ELF-1 (cell line): ENCODE data around the gene TMCO6.
A peak's percentile ranks its signal among the peaks of the same experiment; 100 is the strongest.

Source experiments
- DNase-seq: peaks from one replicate; pipeline ENCODE4 v3.0.0-alpha.2; 2016; ENCODE audit warnings: low read depth, low spot score

Gene TMCO6

DNA sequence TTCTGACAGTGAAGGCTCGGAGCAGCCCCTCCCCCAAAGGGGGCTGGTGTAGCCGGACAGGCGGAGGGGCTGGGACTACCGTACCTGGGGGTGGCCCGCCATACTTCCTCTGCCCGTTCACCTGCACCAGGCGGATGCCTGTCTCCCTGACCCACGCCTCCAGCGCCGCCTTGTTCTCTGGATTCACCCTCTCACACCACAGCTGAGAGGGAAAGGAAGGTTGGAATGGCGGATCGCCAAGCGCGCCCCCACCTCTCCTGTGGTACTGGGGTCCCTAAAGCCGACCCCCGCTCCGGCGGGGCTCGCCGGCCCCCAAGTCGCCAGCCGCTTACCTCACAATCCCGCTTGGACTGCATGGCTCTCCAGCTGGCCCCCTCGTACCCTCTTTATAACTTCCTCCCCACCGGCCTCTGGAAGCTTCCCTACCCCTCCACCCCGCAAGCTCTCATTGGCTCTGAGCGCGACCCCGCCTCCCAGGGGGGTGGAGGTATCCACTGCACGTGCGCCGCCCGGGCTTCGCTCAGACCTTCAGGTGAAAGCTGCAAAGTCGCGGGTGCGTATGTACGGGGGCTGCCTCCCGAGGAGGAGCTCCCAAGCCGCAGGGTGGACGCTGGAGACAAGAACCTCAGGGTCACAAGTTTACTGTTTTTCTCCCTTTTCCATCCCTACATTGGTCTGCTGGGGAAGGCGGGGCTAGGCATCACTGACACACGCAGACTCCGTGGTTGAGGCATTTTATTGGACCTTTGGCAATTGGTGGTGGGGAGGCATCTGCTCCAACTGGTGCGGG is 34.1 kb downstream of the TMCO6 start, which contains the start of gene DND1:
TSS of gene DND1 (minus strand) at position 390 of the 790 bp plus-strand sequence. CDS start at position 356, 34 bp downstream.
- DNase-seq = no peak

DNA sequence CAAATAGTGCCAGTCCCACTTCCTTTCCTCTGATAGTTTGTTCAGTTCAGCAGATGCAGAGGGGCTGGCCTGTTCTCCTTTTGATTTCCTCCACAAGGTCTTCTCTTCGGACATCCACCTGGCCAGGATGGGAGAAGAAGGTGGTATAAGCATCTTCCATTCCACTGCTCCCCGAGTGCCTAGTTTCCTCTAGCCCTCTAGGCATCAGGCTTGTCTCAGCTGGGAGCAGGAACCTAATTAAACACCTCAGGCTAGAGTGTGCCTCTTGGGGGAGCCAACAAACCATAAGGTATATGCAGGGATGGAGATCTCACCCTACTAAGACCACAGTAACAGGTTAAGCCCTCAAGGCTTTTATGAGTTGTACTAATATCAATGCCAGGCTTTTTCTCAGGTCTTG is 35.0 kb downstream of the TMCO6 start:
- DNase-seq = no peak

DNA sequence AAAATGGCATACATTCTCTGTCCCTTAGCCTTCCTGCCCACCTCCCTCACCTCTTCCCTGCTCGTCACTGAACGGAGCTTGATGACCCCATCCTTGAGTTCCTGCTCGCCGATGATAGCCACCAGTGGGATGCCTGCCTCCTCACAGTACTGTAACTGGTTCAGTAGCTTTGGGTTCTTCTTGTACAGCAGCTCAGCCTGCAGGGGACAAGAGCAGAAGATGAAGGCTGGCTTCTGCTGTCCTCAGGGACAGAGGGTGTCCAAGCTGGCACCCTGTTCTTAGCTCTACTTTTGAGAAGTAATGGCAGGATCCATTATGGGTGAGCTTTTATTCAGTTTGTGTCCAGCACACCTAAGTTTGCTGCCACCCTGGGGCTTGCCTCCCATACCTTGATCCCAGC is 35.4 kb downstream of the TMCO6 start:
- DNase-seq = no peak

DNA sequence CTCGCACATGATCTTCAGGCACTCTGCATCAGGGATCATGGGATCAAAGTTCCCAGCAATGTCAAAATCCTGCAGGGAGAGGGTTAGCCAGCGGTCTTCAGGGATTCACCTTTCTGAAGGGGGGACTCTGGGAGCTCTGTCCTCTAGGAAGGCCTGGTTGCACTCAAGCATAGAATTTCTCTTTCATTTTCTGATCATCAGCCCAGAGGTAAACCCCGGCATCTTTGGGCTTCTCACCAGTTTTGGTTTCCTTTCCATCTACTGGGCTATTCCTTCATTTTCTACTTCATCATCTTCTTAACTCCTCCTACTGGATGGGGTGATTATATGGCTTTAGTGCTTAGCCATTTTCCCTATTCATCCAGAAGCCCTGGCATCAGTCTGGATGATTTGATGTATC is 38.7 kb downstream of the TMCO6 start:
- no peak for DNase-seq

DNA sequence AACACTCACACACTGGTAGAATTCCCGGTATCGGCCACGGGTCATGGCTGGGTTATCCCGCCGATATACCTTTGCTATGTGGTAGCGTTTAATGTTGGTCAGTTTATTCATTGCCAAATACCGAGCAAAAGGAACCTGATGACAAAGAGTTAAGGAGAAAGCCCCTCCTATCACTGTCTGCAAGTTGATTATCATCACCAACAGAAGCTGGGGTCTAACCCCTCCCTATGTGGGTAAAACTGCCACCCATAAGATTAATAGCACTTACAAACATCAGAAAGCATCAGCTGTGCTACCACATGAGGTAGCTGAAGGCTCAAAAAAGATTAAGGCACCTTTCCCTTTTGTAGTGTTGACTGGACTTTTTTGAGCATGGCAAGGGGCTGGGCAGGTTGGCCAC is 39.7 kb downstream of the TMCO6 start:
- no peak for DNase-seq

DNA sequence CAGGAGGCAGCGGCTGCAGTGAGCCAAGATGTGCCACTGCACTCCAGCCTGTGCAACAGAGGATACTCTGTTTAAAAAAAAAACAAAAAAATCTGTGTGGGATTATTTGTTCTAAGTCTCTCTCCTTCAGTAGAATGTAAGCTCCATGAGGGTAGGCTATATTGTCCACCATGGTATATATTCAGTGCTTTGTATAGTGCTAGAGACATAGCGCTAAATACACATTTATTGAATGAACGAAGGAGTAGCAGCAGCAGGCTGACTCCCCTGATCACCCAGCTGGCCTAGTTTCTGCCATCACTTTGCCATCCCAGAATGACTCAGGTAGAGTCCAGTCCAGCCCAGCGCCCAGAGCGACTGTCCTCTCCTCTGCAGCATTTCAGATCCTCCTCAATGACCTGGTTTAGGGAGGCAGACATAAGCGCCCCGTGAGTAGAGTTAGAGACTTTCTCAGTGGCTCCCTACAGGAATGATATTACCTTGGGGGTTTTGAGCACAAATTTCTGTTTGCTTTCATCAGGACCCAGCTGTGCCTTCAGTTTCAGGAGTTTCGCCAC is 51.2 kb downstream of the TMCO6 start:
- DNase-seq = no peak

DNA sequence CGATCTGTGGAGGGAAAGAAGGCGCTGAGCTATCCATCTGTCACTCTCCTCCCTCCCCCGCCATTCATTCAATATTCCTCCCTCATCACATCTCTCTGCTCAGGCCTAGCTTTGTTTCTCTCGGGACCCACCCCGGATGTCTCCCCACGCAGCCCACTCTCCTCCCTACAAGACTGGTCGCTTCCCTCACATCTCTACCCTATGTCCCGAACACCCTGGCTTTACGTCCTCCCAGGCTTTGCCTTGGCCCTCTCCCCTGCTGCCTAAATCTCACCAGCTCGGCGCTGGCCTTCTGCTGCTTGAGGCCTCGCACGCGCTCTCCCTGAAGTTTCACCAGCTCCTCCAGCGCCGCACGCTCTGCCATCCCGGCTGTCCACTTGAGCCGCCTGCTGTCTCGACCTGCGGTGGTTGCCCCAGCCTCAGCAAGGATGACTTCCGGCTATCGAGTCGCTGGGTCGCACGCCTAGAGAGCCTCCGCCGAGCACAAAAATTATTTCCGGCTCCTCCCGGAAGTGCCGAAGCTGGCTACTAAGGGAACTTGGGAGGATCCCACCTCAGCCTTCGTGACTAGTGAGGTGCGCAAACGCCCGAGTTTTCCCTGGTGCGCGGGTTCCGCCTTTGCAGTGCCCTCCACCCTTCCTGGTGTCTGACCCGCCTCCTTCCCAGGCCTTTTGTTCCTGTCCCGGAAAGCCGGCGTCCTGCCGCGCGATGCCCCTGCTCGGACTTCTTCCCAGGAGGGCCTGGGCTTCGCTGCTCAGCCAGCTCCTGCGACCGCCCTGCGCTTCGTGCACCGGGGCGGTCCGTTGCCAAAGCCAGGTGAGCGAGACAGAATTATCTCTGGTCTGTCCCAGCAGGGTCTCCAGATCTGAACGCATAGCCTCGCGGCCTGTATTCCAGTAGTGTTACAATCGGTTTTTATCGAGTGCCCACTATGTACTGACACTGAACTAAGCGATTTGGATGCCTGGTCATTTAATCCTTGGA is 52.0 kb downstream of the TMCO6 start, which contains the start of the genes HARS1 and HARS2:
TSS of gene HARS1 (minus strand) at position 430 of the 984 bp plus-strand sequence. CDS start at position 364, 66 bp downstream.
TSS of gene HARS2 (plus strand) at position 515 of the 984 bp plus-strand sequence. CDS start at position 709, 194 bp downstream.
- DNase-seq = peak; percentile 97

DNA sequence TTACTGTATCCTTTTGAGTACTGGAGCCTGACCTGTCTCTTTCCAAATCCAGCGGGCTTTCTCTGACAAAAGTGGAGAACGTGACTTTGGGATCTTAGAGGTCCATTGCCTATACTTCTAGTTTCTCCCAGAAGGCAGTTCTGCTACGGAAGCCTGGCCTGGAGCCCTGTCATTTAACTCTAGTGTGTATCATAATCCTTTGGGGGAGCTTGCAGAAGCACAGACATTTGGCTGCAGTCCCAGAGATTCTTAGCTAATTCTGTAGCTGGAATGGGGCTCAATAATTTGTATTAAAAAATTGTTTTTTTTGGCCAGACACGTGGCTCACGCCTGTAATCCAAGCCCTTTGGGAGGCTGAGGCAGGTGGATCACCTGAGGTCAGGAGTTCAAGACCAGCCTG is 55.0 kb downstream of the TMCO6 start:
- no peak for DNase-seq
